ENCODE data around the gene ETV5.

DNA sequence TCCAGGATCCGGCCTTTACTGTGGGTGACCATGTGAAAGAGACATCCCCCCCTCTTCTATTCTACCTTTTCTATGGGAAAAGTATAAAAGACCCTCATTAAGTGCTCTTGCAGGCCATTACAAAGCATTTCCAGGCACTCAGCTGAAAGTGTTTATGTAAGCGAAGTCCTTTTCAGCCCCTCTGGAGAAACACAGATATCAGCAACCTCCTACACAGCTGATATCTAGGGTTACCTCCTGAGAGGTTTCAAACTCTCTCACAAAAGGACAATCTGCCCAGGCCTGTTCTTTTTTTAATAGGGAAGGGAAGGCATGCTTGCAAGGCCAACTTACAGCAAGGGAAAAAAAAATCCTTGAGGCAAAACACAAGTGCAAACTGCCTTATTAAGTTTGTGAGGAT, 12.6 kb downstream of the ETV5 start:
- no peak for TF ChIP-seq EHMT2 (IDR thresholded peaks at IDR 0.05; ENCODE audit: low read depth)
- no peak for TF ChIP-seq MYC (IDR thresholded peaks at IDR 0.05; ENCODE audit: borderline replicate concordance, low read length)
- TF ChIP-seq, protein P1, sequence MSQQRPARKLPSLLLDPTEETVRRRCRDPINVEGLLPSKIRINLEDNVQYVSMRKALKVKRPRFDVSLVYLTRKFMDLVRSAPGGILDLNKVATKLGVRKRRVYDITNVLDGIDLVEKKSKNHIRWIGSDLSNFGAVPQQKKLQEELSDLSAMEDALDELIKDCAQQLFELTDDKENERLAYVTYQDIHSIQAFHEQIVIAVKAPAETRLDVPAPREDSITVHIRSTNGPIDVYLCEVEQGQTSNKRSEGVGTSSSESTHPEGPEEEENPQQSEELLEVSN (IDR thresholded peaks at IDR 0.05; ENCODE audit: borderline replicate concordance, low read depth): no peak
- TF ChIP-seq RAD21 (conservative IDR thresholded peaks at IDR 0.05 in 1 of 2, IDR thresholded peaks at IDR 0.05 in 1 of 2): no peak
- TF ChIP-seq CHD2 (IDR thresholded peaks at IDR 0.05; ENCODE audit: low read length, partially characterized antibody): no peak
- TF ChIP-seq, protein P2, sequence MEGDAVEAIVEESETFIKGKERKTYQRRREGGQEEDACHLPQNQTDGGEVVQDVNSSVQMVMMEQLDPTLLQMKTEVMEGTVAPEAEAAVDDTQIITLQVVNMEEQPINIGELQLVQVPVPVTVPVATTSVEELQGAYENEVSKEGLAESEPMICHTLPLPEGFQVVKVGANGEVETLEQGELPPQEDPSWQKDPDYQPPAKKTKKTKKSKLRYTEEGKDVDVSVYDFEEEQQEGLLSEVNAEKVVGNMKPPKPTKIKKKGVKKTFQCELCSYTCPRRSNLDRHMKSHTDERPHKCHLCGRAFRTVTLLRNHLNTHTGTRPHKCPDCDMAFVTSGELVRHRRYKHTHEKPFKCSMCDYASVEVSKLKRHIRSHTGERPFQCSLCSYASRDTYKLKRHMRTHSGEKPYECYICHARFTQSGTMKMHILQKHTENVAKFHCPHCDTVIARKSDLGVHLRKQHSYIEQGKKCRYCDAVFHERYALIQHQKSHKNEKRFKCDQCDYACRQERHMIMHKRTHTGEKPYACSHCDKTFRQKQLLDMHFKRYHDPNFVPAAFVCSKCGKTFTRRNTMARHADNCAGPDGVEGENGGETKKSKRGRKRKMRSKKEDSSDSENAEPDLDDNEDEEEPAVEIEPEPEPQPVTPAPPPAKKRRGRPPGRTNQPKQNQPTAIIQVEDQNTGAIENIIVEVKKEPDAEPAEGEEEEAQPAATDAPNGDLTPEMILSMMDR (IDR thresholded peaks at IDR 0.05): no peak
- no peak for TF ChIP-seq POLR2A (IDR thresholded peaks at IDR 0.05; ENCODE audit: low read length)
- no peak for TF ChIP-seq CEBPB (IDR thresholded peaks at IDR 0.05)
- TF ChIP-seq FOSL2 (IDR thresholded peaks at IDR 0.05): no peak
- TF ChIP-seq FOSL2 (CRISPR knock-in tag; IDR thresholded peaks at IDR 0.05): no peak
- TF ChIP-seq RCOR1 (IDR thresholded peaks at IDR 0.05; ENCODE audit: low read depth, low read length): no peak

Measured in A549 (cell line).